Measurements from ENCODE around the gene CTNNA3. TPM values are rescaled to one million over a fixed set of nuclear protein-coding genes. Genes with fewer than 3 reads are reported as not detected.
A peak's percentile ranks its signal among the peaks of the same experiment; 100 is the strongest.

CTNNA3 gene
- total RNA-seq, 2 donors from 2014 or later = 3.2 to 7.2 TPM

- DNase-seq = no peak
- Mint-ChIP-seq H3K9me3 (peaks cover 14% of the 10 kb centered on the region), H3K4me1 (peaks cover 21% of the 10 kb centered on the region), H3K27ac (no peak overlapping the region), H3K27me3 (ENCODE audit: insufficient read depth) (no peaks in the 10 kb centered on the region), H3K4me3 (no peak overlapping the region), H3K36me3 (ENCODE audit: low read depth) (peaks cover 5% of the 10 kb centered on the region)
- TF ChIP-seq CTCF (conservative IDR thresholded peaks at IDR 0.05) = no peak
- Histone ChIP-seq H3K36me3 (ENCODE audit: control insufficient read depth, insufficient read depth, low read length) (no peaks in the 10 kb centered on the region), H3K9ac (ENCODE audit: extremely low read depth, low read length, poor library complexity, severe bottlenecking) (no peak overlapping the region), H3K4me1 (ENCODE audit: control insufficient read depth, insufficient read depth, low read length) (no peaks in the 10 kb centered on the region), H3K27me3 (ENCODE audit: control insufficient read depth, insufficient read depth, low read length, poor library complexity, severe bottlenecking) (no peaks in the 10 kb centered on the region), H3K4me3 (ENCODE audit: low read length) (no peak overlapping the region), H3K9me3 (ENCODE audit: control insufficient read depth, low read length) (peaks cover 13% of the 10 kb centered on the region), H3K27ac (ENCODE audit: low read depth, low read length) (no peak overlapping the region)
- 90% methylated on average over 1 of the region's 1 CpG; no CpG with 5 or more reads in 1 of the 2 experiments for WGBS, 2 experiments (ENCODE audit: insufficient coverage in 1 of 2, insufficient read length in 1 of 2)
Observed at GRCh38 chr10:66350622-66351399, 1345.2 kb downstream of the CTNNA3 start.

- no peaks in the 10 kb centered on the region for H3K27me3 ChIP-seq (ENCODE audit: control insufficient read depth, insufficient read depth, low read length, poor library complexity, severe bottlenecking)
- H3K9me3 ChIP-seq (ENCODE audit: control insufficient read depth, low read length) = peaks cover 13% of the 10 kb centered on the region
- H3K27me3 Mint-ChIP-seq (ENCODE audit: insufficient read depth) = no peaks in the 10 kb centered on the region
- H3K4me1 Mint-ChIP-seq = peaks cover 21% of the 10 kb centered on the region
- no peaks in the 10 kb centered on the region for H3K36me3 ChIP-seq (ENCODE audit: control insufficient read depth, insufficient read depth, low read length)
- peaks cover 14% of the 10 kb centered on the region for H3K9me3 Mint-ChIP-seq
- peak overlapping the region; percentile 26 for H3K9ac ChIP-seq (ENCODE audit: extremely low read depth, low read length, poor library complexity, severe bottlenecking)
- H3K4me3 Mint-ChIP-seq = no peak overlapping the region
- H3K27ac Mint-ChIP-seq = peak overlapping the region; percentile 16
- peaks cover 5% of the 10 kb centered on the region for H3K36me3 Mint-ChIP-seq (ENCODE audit: low read depth)
- no peak for TF ChIP-seq CTCF (conservative IDR thresholded peaks at IDR 0.05)
- no peak overlapping the region for H3K27ac ChIP-seq (ENCODE audit: low read depth, low read length)
- DNase-seq = no peak
- no peaks in the 10 kb centered on the region for H3K4me1 ChIP-seq (ENCODE audit: control insufficient read depth, insufficient read depth, low read length)
- H3K4me3 ChIP-seq (ENCODE audit: low read length) = no peak overlapping the region
- 50% methylated on average over 1 of the region's 1 CpG; no CpG with 5 or more reads in 1 of the 2 experiments for WGBS, 2 experiments (ENCODE audit: insufficient coverage in 1 of 2, insufficient read length in 1 of 2)
Observed at GRCh38 chr10:66349726-66350125, 1346.3 kb downstream of the CTNNA3 start.

DNA sequence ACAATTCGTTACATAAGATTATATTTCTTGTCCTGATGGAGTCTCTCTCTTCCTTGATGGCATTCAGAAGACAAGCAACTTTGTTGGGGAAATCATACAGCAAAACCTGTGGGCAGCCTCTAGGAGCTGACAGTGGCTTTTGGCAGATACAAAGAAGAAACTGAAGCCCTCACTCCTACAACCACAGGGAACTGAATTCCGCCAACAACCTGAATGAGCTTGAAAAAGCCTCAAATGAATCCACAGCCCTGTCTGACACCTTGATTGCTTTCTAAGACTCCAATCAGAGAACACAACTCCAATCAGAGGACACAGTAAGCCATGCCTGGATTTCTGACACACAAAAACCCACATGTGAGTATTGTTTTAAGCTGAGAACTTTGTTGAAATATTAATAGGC, 1346.9 kb downstream of the CTNNA3 start:
- Histone ChIP-seq H3K27ac (ENCODE audit: low read depth, low read length) (no peak overlapping the region), H3K9me3 (ENCODE audit: control insufficient read depth, low read length) (peaks cover 13% of the 10 kb centered on the region), H3K36me3 (ENCODE audit: control insufficient read depth, insufficient read depth, low read length) (no peaks in the 10 kb centered on the region), H3K27me3 (ENCODE audit: control insufficient read depth, insufficient read depth, low read length, poor library complexity, severe bottlenecking) (no peaks in the 10 kb centered on the region), H3K9ac (ENCODE audit: extremely low read depth, low read length, poor library complexity, severe bottlenecking) (peak overlapping the region; percentile 26), H3K4me3 (ENCODE audit: low read length) (no peak overlapping the region), H3K4me1 (ENCODE audit: control insufficient read depth, insufficient read depth, low read length) (no peaks in the 10 kb centered on the region)
- H3K27me3 Mint-ChIP-seq (ENCODE audit: insufficient read depth) = no peaks in the 10 kb centered on the region
- WGBS, 2 experiments (ENCODE audit: insufficient coverage in 1 of 2, insufficient read length in 1 of 2) = 62 to 100% methylated on average over 1 to 2 of the region's 2 CpGs
- H3K4me1 Mint-ChIP-seq = peaks cover 21% of the 10 kb centered on the region
- peak overlapping the region; percentile 94 for H3K27ac Mint-ChIP-seq
- TF ChIP-seq CTCF (conservative IDR thresholded peaks at IDR 0.05) = no peak
- peak; percentile 83 for DNase-seq
- H3K36me3 Mint-ChIP-seq (ENCODE audit: low read depth) = peaks cover 5% of the 10 kb centered on the region
- no peak overlapping the region for H3K4me3 Mint-ChIP-seq
- H3K9me3 Mint-ChIP-seq = peaks cover 14% of the 10 kb centered on the region
